K562 (cell line): ENCODE results near the gene ZGLP1. TPM values are rescaled to one million over a fixed set of nuclear protein-coding genes. Genes with fewer than 3 reads are reported as not detected.
A peak's percentile ranks its signal among the peaks of the same experiment; 100 is the strongest.

Experiments
- ATF3 ChIP-seq, 2 experiments: fragments of 450-650 bp in 1 of 2; sonication (generic) in 1 of 2; formaldehyde crosslinking in 1 of 2; IDR thresholded peaks in 1 of 2; conservative IDR thresholded peaks in 1 of 2; 2 replicates each; pipeline versions ENCODE4 v1.6.1 to v1.8.1; 2016 to 2023; ENCODE audit warnings: mild to moderate bottlenecking in 2 of 2, moderate library complexity in 2 of 2, inconsistent platforms in 1 of 2, missing genetic modification reagents in 1 of 2
- EP300 ChIP-seq: IDR thresholded peaks from 2 replicates; pipeline ENCODE4 v1.6.1; 2012; ENCODE audit warnings: low read length, improper control_type of control experiment
- EZH2 ChIP-seq: IDR thresholded peaks from 2 replicates; pipeline ENCODE4 v1.6.1; 2012; ENCODE audit warnings: low read depth, mild to moderate bottlenecking, inconsistent platforms, low read length, borderline replicate concordance
- FIP1L1 ChIP-seq: fragments of 200-400 bp; formaldehyde crosslinking; IDR thresholded peaks from 2 replicates; pipeline ENCODE4 v1.6.1; 2018; ENCODE audit warnings: mild to moderate bottlenecking, low read depth, low read length; ENCODE audit not compliant: poor library complexity, severe bottlenecking
- GTF2F1 ChIP-seq: IDR thresholded peaks from 2 replicates; pipeline ENCODE4 v1.6.1; 2011; ENCODE audit warnings: low read depth, low read length, improper control_type of control experiment
- HDAC6 ChIP-seq: IDR thresholded peaks from 2 replicates; pipeline ENCODE4 v1.6.1; 2012; ENCODE audit warnings: low read depth, mild to moderate bottlenecking, control low read depth, inconsistent platforms, low read length, moderate library complexity
- HINFP ChIP-seq: fragments of 450-650 bp; conservative IDR thresholded peaks from 2 replicates; pipeline ENCODE4 v1.6.1; 2016; ENCODE audit warnings: missing genetic modification characterization, low read depth, mild to moderate bottlenecking, control low read depth, missing compliant biosample characterization
- MCM5 ChIP-seq: fragments of 450-650 bp; IDR thresholded peaks from 2 replicates; pipeline ENCODE4 v1.6.1; 2016; ENCODE audit warnings: low read depth
- MYNN ChIP-seq, 2 experiments: sonication (generic); formaldehyde crosslinking in 1 of 2; IDR thresholded peaks; 2 replicates each; pipeline versions ENCODE4 v1.5.0 to v1.6.1; 2016 to 2020; ENCODE audit warnings: antibody characterized with exemption in 1 of 2, missing genetic modification reagents in 1 of 2
- NCOA6 ChIP-seq: fragments of 450-650 bp; IDR thresholded peaks from 2 replicates; pipeline ENCODE4 v1.6.1; 2017; ENCODE audit warnings: mild to moderate bottlenecking
- NFRKB ChIP-seq: fragments of 450-650 bp; IDR thresholded peaks from 2 replicates; pipeline ENCODE4 v1.6.1; 2016; ENCODE audit warnings: low read depth
- POLR3A ChIP-seq: IDR thresholded peaks from 2 replicates; pipeline ENCODE4 v1.6.1; 2011; ENCODE audit warnings: borderline replicate concordance, mild to moderate bottlenecking, moderate library complexity; ENCODE audit not compliant: insufficient read length, insufficient read depth; ENCODE audit errors: extremely low read depth
- RBM22 ChIP-seq: fragments of 200-400 bp; formaldehyde crosslinking; IDR thresholded peaks from 2 replicates; pipeline ENCODE4 v1.6.1; 2018; ENCODE audit warnings: low read length, low read depth; ENCODE audit not compliant: poor library complexity, severe bottlenecking
- WHSC1 ChIP-seq: IDR thresholded peaks from one replicate; pipeline ENCODE4 v1.6.1; 2012; ENCODE audit warnings: low read length, control low read depth, inconsistent platforms
- ZBTB17 ChIP-seq: fragments of 450-650 bp; formaldehyde crosslinking; IDR thresholded peaks from 2 replicates; pipeline ENCODE4 v1.4.0; 2020; ENCODE audit warnings: mild to moderate bottlenecking
- ZKSCAN8 ChIP-seq: fragments of 200-800 bp; sonication (Bioruptor generic); IDR thresholded peaks from 2 replicates; pipeline ENCODE4 v1.6.1; 2016; ENCODE audit warnings: missing genetic modification characterization, missing compliant biosample characterization
- ZNF121 ChIP-seq: sonication (generic); formaldehyde crosslinking; conservative IDR thresholded peaks from 2 replicates; pipeline ENCODE4 v1.8.0; 2022; ENCODE audit warnings: missing genetic modification reagents
- ZNF282 ChIP-seq: sonication (generic); formaldehyde crosslinking; IDR thresholded peaks from 2 replicates; pipeline ENCODE4 v1.8.1; 2023; ENCODE audit warnings: missing genetic modification reagents
- ZNF609 ChIP-seq: sonication (generic); formaldehyde crosslinking; IDR thresholded peaks from 2 replicates; pipeline ENCODE4 v1.8.1; 2023; ENCODE audit warnings: missing genetic modification reagents, mild to moderate bottlenecking, borderline replicate concordance
- polyA plus RNA-seq, 8 experiments: library from polyadenylated mRNA; depleted of rRNA in 4 of 8; stranded (reverse) in 5 of 8; unstranded in 3 of 8; fragments of >200 nt; fragmentation: Nextera tagmentation in 2 of 8; fragmentation: Illumina TruSeq in 1 of 8; extraction: Ambion mirVana in 2 of 8; extraction: Trizol in 1 of 8; gene quantifications; 2 replicates each; pipeline versions ENCODE4 v1.2.1 to v1.2.3, GENCODE V29; 2011 to 2014; ENCODE audit warnings: inconsistent platforms in 1 of 8, missing spikeins in 1 of 8
- total RNA-seq, 7 experiments: library from RNA; depleted of rRNA in 6 of 7; stranded (reverse); fragments of >200 nt in 6 of 7; fragmentation: Illumina TruSeq in 2 of 7; extraction: Trizol in 2 of 7; gene quantifications; 2 replicates each; pipeline versions ENCODE4 v1.2.1 to v1.2.3, GENCODE V29; 2011 to 2021; ENCODE audit warnings: low replicate concordance in 1 of 7
- TF ChIP-seq, protein P1 (sequence below): fragments of 450-650 bp; formaldehyde crosslinking; IDR thresholded peaks from 2 replicates; pipeline ENCODE4 v1.4.0; 2022; ENCODE audit warnings: missing genetic modification characterization

The ZGLP1 gene
- total and polyA plus RNA-seq, 9 of the 15 experiments (the other 6 are each of a cell fraction or from before 2014, with no cell fraction given), result 0.24 to 4.5 (median 2.2) TPM

GRCh38 chr19:10295305-10295846, 14.2 kb downstream of the ZGLP1 start (continued):
- TF ChIP-seq HINFP, result no peak
- TF ChIP-seq ZNF609, result no peak
- no peak for TF ChIP-seq ZNF282 (CRISPR knock-in tag)
- TF ChIP-seq RBM22, result peak; percentile 67
- TF ChIP-seq NCOA6, result no peak
- no peak for TF ChIP-seq POLR3A
- no peak for TF ChIP-seq EP300
- TF ChIP-seq MYNN (IDR thresholded peaks at IDR 0.05), result no peak
- no peak for TF ChIP-seq MYNN (CRISPR knock-in tag; IDR thresholded peaks at IDR 0.05)
- TF ChIP-seq, protein P1, sequence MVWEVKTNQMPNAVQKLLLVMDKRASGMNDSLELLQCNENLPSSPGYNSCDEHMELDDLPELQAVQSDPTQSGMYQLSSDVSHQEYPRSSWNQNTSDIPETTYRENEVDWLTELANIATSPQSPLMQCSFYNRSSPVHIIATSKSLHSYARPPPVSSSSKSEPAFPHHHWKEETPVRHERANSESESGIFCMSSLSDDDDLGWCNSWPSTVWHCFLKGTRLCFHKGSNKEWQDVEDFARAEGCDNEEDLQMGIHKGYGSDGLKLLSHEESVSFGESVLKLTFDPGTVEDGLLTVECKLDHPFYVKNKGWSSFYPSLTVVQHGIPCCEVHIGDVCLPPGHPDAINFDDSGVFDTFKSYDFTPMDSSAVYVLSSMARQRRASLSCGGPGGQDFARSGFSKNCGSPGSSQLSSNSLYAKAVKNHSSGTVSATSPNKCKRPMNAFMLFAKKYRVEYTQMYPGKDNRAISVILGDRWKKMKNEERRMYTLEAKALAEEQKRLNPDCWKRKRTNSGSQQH (CRISPR knock-in tag), result no peak
- 0 out of 2 replicates have a peak, but pooled peaks have one; percentile 22 for TF ChIP-seq ATF3 (IDR thresholded peaks at IDR 0.05)
- no peak for TF ChIP-seq ATF3 (CRISPR knock-in tag; conservative IDR thresholded peaks at IDR 0.05)
- TF ChIP-seq NFRKB, result no peak
- TF ChIP-seq ZBTB17 (CRISPR knock-in tag), result no peak
- no peak for TF ChIP-seq ZKSCAN8 (CRISPR knock-in tag)
- no peak for TF ChIP-seq MCM5
- no peak for TF ChIP-seq HDAC6
- no peak for TF ChIP-seq EZH2
- TF ChIP-seq FIP1L1, result peak; percentile 61
- no peak for TF ChIP-seq GTF2F1
- no peak for TF ChIP-seq ZNF121
- no peak for TF ChIP-seq WHSC1
